Right hindlimb (tissue), 1 donor: ENCODE results near the gene PRRG4.
"Not testable (repeated sequence)": the region's sequence is repeated elsewhere in the genome, so short reads cannot be mapped to it uniquely, and the experiment has no call there.

ENCODE experiments used
- DNase-seq: peaks from one replicate; pipeline ENCODE4 v3.0.0-alpha.2; 2018

The PRRG4 gene

GRCh38 chr11:32831221-32831620 lies 1.5 kb downstream of the PRRG4 start:
- DNase-seq: no peak

- no peak for DNase-seq
Measured at GRCh38 chr11:32833921-32834320, 4.2 kb downstream of the PRRG4 start.

- DNase-seq: no peak
Measured at GRCh38 chr11:32836946-32837345, 7.2 kb downstream of the PRRG4 start.

GRCh38 chr11:32838505-32839274 lies 9.0 kb downstream of the PRRG4 start:
- DNase-seq: no peak

- DNase-seq: no peak
Measured at GRCh38 chr11:32839308-32839707, 9.6 kb downstream of the PRRG4 start.

GRCh38 chr11:32840587-32840986 lies 10.9 kb downstream of the PRRG4 start:
- no peak for DNase-seq

- no peak for DNase-seq
Measured at GRCh38 chr11:32843544-32843943, 13.8 kb downstream of the PRRG4 start.

GRCh38 chr11:32847511-32847910 lies 17.8 kb downstream of the PRRG4 start:
- DNase-seq: no peak

GRCh38 chr11:32849761-32850160 lies 20.0 kb downstream of the PRRG4 start:
- no peak for DNase-seq

GRCh38 chr11:32851251-32851650 lies 21.5 kb downstream of the PRRG4 start:
- no peak for DNase-seq

GRCh38 chr11:32852207-32852606 lies 22.5 kb downstream of the PRRG4 start:
- no peak for DNase-seq

GRCh38 chr11:32855601-32856000 lies 25.9 kb downstream of the PRRG4 start:
- no peak for DNase-seq

GRCh38 chr11:32858731-32859130 lies 29.0 kb downstream of the PRRG4 start:
- no peak for DNase-seq

GRCh38 chr11:32861850-32862577 lies 32.3 kb downstream of the PRRG4 start:
- no peak for DNase-seq

GRCh38 chr11:32864555-32864954 lies 34.8 kb downstream of the PRRG4 start:
- no peak for DNase-seq

- not testable (repeated sequence) for DNase-seq
Measured at GRCh38 chr11:32868752-32869151, 39.0 kb downstream of the PRRG4 start.

- DNase-seq: no peak
Measured at GRCh38 chr11:32870676-32871075, 40.9 kb downstream of the PRRG4 start.

GRCh38 chr11:32874132-32874531 lies 44.4 kb downstream of the PRRG4 start:
- no peak for DNase-seq

GRCh38 chr11:32881286-32881685 lies 51.6 kb downstream of the PRRG4 start:
- no peak for DNase-seq

GRCh38 chr11:32883421-32883820 lies 53.7 kb downstream of the PRRG4 start:
- no peak for DNase-seq

- no peak for DNase-seq
Measured at GRCh38 chr11:32884023-32884422, 54.3 kb downstream of the PRRG4 start.

- DNase-seq: no peak
Measured at GRCh38 chr11:32884770-32885384, 55.1 kb downstream of the PRRG4 start.

- DNase-seq: no peak
Measured at GRCh38 chr11:32885556-32885955, 55.8 kb downstream of the PRRG4 start.

- DNase-seq: no peak
Measured at GRCh38 chr11:32886180-32886579, 56.5 kb downstream of the PRRG4 start.
